Measurements from ENCODE around the gene DNAJC17. TPM values are rescaled to one million over a fixed set of nuclear protein-coding genes. Genes with fewer than 3 reads are reported as not detected.
A peak's percentile ranks its signal among the peaks of the same experiment; 100 is the strongest.

DNAJC17 gene, protein sequence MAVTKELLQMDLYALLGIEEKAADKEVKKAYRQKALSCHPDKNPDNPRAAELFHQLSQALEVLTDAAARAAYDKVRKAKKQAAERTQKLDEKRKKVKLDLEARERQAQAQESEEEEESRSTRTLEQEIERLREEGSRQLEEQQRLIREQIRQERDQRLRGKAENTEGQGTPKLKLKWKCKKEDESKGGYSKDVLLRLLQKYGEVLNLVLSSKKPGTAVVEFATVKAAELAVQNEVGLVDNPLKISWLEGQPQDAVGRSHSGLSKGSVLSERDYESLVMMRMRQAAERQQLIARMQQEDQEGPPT
- total RNA-seq = 10 to 100 TPM; 38.1 to 48.0 TPM

DNA sequence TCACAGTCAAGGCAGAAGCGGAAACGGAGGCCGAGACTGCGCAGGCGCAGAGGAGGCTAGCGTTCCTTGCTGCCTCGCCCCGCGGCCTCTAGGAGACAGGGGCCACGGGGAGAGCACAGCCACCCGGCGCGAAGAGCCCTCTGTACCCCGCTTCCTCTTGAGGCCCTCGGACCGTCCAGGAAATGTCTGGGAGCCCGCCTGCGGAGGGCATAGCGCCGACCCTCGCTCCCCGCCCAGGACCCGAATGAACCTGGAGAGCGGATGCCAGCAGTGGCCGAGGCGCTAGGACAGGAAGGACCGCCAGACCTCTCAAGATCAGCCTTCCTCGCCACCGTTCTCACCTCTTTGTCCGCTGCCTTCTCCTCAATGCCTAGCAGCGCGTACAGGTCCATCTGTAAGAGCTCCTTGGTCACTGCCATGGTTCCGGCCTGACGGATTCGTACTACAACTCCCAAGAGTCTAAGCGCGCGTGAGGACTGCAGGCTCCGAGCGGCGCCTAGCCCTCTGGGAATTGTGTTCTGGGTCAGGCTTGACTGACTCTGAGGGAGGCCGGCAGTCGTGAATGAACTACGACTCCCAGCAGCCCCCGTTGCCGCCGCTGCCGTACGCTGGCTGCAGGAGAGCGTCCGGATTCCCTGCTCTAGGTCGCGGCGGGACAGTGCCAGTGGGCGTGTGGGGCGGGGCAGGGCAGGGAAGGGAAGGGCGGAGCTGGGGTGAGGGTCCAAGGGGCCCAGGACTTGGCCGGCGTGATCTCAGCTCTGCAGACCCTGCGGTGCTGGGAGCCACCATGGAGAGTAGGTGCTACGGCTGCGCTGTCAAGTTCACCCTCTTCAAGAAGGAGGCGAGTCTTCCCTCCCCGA, at the start of gene DNAJC17, which contains the start of gene ZFYVE19:
Gene DNAJC17, minus strand, starts transcription at position 446 of the 860 bp plus-strand sequence. Its CDS starts 27 bp downstream, at position 419.
Gene ZFYVE19, plus strand, starts transcription at position 62 of the 860 bp plus-strand sequence. Its CDS starts 501 bp downstream, at position 563.
- Histone ChIP-seq H3K4me3 (peak within 1 kb of the TSS; percentile 97), H3K27ac (peak within 1 kb of the TSS; percentile 96), H3K36me3 (no peaks in the 10 kb centered on the region), H3K4me1 (peaks cover 7% of the 10 kb centered on the region), H3K9me3 (no peaks in the 10 kb centered on the region), H3K27me3 (no peaks in the 10 kb centered on the region), H3K9ac (ENCODE audit: low read depth in 2 of 2, low read length in 2 of 2) (peak within 1 kb of the TSS; percentile 91 to 98)
- peak; percentile 98 for DNase-seq
- intact Hi-C loops (cut with DNase I) = no loop called here
- TF ChIP-seq, protein P1, sequence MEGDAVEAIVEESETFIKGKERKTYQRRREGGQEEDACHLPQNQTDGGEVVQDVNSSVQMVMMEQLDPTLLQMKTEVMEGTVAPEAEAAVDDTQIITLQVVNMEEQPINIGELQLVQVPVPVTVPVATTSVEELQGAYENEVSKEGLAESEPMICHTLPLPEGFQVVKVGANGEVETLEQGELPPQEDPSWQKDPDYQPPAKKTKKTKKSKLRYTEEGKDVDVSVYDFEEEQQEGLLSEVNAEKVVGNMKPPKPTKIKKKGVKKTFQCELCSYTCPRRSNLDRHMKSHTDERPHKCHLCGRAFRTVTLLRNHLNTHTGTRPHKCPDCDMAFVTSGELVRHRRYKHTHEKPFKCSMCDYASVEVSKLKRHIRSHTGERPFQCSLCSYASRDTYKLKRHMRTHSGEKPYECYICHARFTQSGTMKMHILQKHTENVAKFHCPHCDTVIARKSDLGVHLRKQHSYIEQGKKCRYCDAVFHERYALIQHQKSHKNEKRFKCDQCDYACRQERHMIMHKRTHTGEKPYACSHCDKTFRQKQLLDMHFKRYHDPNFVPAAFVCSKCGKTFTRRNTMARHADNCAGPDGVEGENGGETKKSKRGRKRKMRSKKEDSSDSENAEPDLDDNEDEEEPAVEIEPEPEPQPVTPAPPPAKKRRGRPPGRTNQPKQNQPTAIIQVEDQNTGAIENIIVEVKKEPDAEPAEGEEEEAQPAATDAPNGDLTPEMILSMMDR (IDR thresholded peaks at IDR 0.05) = no peak

DNA sequence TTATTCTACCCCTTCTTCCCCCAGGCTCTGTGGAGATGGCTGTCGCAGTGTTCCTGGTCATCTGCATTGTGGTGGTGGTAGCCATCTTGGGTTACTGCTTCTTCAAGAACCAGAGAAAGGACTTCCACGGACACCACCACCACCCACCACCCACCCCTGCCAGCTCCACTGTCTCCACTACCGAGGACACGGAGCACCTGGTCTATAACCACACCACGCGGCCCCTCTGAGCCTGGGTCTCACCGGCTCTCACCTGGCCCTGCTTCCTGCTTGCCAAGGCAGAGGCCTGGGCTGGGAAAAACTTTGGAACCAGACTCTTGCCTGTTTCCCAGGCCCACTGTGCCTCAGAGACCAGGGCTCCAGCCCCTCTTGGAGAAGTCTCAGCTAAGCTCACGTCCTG, 49.5 kb upstream of the DNAJC17 start:
- Histone ChIP-seq H3K27ac (peak overlapping the region; percentile 85), H3K4me1 (peaks cover 14% of the 10 kb centered on the region), H3K9me3 (no peaks in the 10 kb centered on the region), H3K4me3 (no peak overlapping the region), H3K9ac (ENCODE audit: low read depth in 2 of 2, low read length in 2 of 2) (peak overlapping the region; percentile 26 to 81), H3K36me3 (no peaks in the 10 kb centered on the region), H3K27me3 (no peaks in the 10 kb centered on the region)
- TF ChIP-seq, protein P1 (IDR thresholded peaks at IDR 0.05) = no peak
- DNase-seq = no peak
- intact Hi-C loops (cut with DNase I) = loop anchor here (5.0 kb wide), 1 partner anchor 36 kb away; the partner anchor contains the start of gene VPS18

DNA sequence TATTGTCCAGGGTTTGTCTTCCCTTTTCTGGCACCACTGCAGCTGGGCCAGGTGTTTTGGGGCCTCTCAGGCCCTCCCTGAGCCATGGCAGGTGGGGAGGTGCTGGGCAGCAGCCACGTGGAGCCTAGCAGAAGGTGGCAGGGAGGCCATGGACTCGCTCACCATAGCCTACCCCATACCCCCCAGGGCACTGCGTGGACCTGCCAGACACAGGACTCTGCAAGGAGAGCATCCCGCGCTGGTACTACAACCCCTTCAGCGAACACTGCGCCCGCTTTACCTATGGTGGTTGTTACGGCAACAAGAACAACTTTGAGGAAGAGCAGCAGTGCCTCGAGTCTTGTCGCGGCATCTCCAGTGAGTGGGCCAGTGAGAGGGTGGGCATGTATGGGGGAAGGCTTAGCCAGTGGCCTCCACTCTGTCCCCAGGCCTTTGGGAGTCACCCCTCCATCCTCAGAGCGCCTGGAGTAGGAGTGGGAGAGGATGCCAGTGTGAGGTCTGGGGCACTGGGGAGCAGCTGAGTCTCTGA, 48.5 kb upstream of the DNAJC17 start:
- Histone ChIP-seq H3K27ac (no peak overlapping the region), H3K4me3 (no peak overlapping the region), H3K36me3 (no peaks in the 10 kb centered on the region), H3K4me1 (peaks cover 14% of the 10 kb centered on the region), H3K27me3 (no peaks in the 10 kb centered on the region), H3K9me3 (no peaks in the 10 kb centered on the region), H3K9ac (ENCODE audit: low read depth in 2 of 2, low read length in 2 of 2) (no peak overlapping the region)
- intact Hi-C loops (cut with DNase I) = loop anchor here (5.0 kb wide), 1 partner anchor 37 kb away; the partner anchor contains the start of gene VPS18
- DNase-seq = no peak
- TF ChIP-seq, protein P1 (IDR thresholded peaks at IDR 0.05) = no peak

DNA sequence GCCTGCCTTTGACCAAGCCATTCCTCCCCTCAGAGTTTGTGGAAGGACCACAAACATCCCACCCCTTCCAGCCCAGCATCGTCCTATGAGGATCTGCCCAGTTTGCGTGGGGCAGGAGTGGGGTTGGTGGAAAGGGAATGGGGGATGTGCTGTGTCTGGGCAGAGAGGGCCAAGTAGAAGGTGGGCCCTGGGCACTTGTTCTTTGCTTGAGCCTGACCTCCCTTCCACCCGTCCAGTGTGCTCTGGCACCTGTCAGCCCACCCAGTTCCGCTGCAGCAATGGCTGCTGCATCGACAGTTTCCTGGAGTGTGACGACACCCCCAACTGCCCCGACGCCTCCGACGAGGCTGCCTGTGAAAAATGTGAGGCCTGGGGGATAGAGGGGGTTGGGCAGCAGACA, 46.9 kb upstream of the DNAJC17 start:
- intact Hi-C loops (cut with DNase I) = no loop called here

More for the DNA sequence above, 46.9 kb upstream of the DNAJC17 start:
- no peaks in the 10 kb centered on the region for H3K9me3 ChIP-seq
- H3K27ac ChIP-seq = no peak overlapping the region
- no peaks in the 10 kb centered on the region for H3K27me3 ChIP-seq
- TF ChIP-seq, protein P1 (IDR thresholded peaks at IDR 0.05) = no peak
- peaks cover 14% of the 10 kb centered on the region for H3K4me1 ChIP-seq
- no peak for DNase-seq
- H3K4me3 ChIP-seq = no peak overlapping the region
- no peak overlapping the region for H3K9ac ChIP-seq (ENCODE audit: low read depth in 2 of 2, low read length in 2 of 2)
- H3K36me3 ChIP-seq = no peaks in the 10 kb centered on the region

All from colonic mucosa (tissue), 4 donors.